Measurements from ENCODE around the gene PDE4DIP. TPM values are rescaled to one million over a fixed set of nuclear protein-coding genes. Genes with fewer than 3 reads are reported as not detected.
"Not testable (repeated sequence)": the region's sequence is repeated elsewhere in the genome, so short reads cannot be mapped to it uniquely, and the experiment has no call there.

Gene PDE4DIP
- total RNA-seq: 10 to 100 TPM; 26.5 to 33.8 TPM

GRCh38 chr1:148844220-148844619 is at the start of gene PDE4DIP:
PDE4DIP (plus strand) TSS chr1:148844428; CDS start chr1:148844775, 347 bp downstream.
- not testable (repeated sequence) for H3K27ac Mint-ChIP-seq, H3K36me3 Mint-ChIP-seq, H3K9me3 Mint-ChIP-seq
- DNase-seq (ENCODE audit: low spot score in 2 of 2): peak; percentile 4 to 49
- ATAC-seq: peak; percentile 86 to 90

DNA sequence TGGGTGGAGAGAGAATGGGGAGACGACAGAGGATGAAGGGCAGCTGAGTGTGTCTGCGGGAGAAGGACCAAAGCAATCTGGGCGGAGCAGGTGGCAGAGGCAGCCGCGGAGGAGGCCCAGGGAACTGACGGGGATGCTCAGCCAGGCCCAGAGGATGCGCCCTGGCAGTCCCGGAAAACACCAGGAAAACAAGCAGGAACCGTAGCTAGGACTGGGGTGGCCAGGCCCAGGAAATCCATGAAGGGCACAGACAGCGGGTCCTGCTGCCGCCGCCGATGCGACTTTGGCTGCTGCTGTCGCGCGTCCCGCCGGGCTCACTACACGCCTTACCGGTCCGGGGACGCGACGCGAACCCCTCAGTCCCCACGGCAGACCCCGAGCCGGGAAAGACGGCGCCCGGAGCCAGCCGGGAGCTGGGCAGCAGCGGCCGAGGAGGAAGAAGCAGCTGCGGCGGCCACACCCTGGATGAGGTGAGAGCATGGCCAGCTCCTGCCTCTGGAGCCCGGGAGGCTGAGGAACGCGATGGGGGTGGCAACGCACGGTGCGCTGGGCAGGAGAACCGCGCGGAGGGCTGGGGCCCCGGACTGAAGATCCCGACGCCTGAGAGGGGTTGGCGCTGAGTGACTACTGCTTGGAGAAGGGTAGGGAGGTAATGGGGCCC is 35.8 kb upstream of the PDE4DIP start:
- DNase-seq (ENCODE audit: low spot score in 2 of 2); H3K27ac Mint-ChIP-seq; H3K36me3 Mint-ChIP-seq; H3K9me3 Mint-ChIP-seq: not testable (repeated sequence)
- peak; percentile 37 to 44 for ATAC-seq

GRCh38 chr1:148808929-148809283 is 35.3 kb upstream of the PDE4DIP start:
- not testable (repeated sequence) for H3K36me3 Mint-ChIP-seq; DNase-seq (ENCODE audit: low spot score in 2 of 2); H3K27ac Mint-ChIP-seq; H3K9me3 Mint-ChIP-seq
- peak in 1 of 2 donors; percentile 13 for ATAC-seq

DNA sequence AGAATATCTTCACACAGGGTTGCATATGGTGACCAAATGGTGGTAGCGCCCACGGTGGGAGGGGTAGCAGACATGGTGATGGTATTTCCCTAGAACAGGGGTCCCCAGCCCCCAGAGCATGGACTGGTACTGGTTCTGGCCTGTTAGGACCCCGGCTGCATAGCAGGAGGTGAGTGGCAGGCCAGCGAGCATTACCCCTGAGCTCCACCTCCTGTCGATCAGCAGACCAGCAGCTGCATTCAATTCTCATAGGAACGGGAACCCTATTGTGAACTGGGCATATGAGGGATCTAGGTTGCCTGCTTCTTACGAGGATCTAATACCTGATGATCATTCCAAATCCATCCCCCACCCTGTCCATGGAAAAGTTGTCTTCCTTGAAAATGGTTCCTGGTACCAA is 22.0 kb upstream of the PDE4DIP start:
- not testable (repeated sequence) for H3K9me3 Mint-ChIP-seq; H3K27ac Mint-ChIP-seq; ATAC-seq; DNase-seq (ENCODE audit: low spot score in 2 of 2); H3K36me3 Mint-ChIP-seq

DNA sequence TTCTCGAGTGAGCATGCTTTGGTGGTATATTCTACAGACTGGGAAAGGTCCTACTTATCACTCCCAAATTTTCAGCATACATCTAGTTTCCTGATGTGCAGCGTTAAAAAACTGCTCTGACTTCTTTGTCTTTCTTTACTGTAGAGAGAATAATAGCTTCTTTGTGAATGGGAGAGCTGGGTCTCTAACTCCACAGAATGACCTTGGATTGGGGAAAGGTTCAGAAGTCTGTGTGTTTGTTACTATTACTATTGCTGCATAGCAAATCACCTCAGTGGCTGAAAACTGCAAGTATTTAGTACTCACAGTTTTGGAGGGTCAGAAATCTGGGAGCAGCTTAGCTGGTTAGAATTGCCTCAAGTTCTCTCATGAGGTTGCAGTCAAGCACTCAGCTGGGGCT is 20.4 kb upstream of the PDE4DIP start:
- not testable (repeated sequence) for DNase-seq (ENCODE audit: low spot score in 2 of 2); ATAC-seq; H3K36me3 Mint-ChIP-seq; H3K9me3 Mint-ChIP-seq; H3K27ac Mint-ChIP-seq

DNA sequence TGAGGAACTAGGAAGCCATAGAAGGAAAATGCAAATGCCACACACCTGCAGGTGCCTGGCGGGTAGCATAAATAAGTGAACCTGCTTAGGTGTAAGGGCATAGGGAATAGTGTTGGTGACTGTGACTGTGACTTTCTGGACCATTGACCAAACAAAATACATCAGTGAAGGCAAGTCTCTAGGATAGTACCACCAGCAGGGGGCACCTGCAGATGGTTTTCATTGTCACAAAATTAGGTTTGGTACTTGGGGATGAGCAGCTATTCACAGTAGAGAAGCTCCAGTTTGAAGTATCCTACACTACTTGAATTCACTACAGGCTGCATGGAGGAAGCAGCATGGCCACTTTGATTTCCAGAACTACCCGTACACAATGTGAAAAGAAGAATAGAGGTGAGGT is 19.2 kb upstream of the PDE4DIP start:
- H3K27ac Mint-ChIP-seq; DNase-seq (ENCODE audit: low spot score in 2 of 2): not testable (repeated sequence)

DNA sequence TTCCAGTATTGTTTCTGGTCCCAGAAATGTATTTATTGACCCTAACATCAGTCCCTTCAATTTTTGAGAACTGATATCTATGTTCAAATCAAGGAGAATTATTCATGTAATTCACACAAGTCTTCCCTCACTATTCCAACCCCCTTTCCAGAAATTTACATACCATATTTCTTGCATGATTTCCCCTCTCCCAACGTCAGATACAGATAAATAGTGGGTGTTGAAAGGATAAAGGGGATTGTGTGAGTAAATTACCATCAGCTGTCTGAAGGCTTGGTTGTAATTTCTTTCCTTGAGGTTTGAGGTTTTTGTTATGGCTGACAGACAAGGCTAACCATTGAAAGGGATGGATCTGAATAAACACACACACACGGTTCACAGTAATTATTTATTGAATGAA is 15.7 kb upstream of the PDE4DIP start:
- DNase-seq (ENCODE audit: low spot score in 2 of 2); H3K36me3 Mint-ChIP-seq; H3K9me3 Mint-ChIP-seq; H3K27ac Mint-ChIP-seq; ATAC-seq: not testable (repeated sequence)

More for the DNA sequence above, 19.2 kb upstream of the PDE4DIP start:
- H3K36me3 Mint-ChIP-seq, H3K9me3 Mint-ChIP-seq: not testable (repeated sequence)
- peak; percentile 44 to 59 for ATAC-seq

GRCh38 chr1:148828962-148829361 is 15.3 kb upstream of the PDE4DIP start:
- H3K36me3 Mint-ChIP-seq; DNase-seq (ENCODE audit: low spot score in 2 of 2); H3K9me3 Mint-ChIP-seq; H3K27ac Mint-ChIP-seq; ATAC-seq: not testable (repeated sequence)

DNA sequence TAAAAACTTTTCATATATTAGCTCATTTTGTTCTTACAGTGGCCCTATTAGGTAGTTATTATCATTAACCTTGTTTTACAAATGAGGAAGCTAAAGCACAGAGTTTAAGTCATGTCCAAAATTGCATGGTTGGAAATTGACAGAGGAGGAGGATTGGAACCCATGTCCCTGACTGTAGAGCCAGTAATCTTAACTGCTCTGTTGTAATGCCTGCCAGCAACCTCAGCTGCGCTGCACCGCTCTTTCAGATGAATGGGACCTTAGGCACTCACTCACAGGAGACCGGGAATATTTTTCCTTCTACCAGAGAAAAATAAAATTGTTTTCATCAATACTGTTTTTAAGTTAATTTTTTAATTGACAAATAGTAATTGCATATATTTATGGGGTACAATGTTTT is 14.9 kb upstream of the PDE4DIP start:
- H3K27ac Mint-ChIP-seq; H3K9me3 Mint-ChIP-seq; H3K36me3 Mint-ChIP-seq; DNase-seq (ENCODE audit: low spot score in 2 of 2); ATAC-seq: not testable (repeated sequence)

DNA sequence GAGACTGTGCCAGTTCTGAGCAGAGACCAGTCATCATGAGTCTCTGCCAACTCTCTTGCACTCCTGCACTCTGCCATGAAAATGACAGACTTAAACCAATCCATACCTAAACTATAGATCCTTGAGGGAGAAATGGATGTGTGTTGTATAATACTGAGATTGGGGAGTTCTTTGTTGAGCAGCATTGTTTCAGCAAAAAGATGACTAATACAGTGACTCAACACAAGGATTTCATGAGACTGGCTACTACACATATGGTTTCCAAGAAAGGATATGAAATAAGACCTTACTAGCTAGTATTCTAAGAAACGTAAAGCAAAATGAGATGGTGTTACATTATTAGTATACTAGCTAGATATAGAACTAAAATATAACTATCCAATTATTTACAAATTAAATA is 3.0 kb upstream of the PDE4DIP start:
- not testable (repeated sequence) for H3K27ac Mint-ChIP-seq

GRCh38 chr1:148844651-148845050 is 423 bp downstream of the PDE4DIP start:
- ATAC-seq: peak in 1 of 2 donors; percentile 27
- not testable (repeated sequence) for H3K27ac Mint-ChIP-seq; DNase-seq (ENCODE audit: low spot score in 2 of 2); H3K36me3 Mint-ChIP-seq; H3K9me3 Mint-ChIP-seq

More for the DNA sequence above, 3.0 kb upstream of the PDE4DIP start:
- H3K36me3 Mint-ChIP-seq; DNase-seq (ENCODE audit: low spot score in 2 of 2); H3K9me3 Mint-ChIP-seq: not testable (repeated sequence)
- peak; percentile 32 to 80 for ATAC-seq

GRCh38 chr1:148845068-148845467 is 840 bp downstream of the PDE4DIP start:
- not testable (repeated sequence) for DNase-seq (ENCODE audit: low spot score in 2 of 2); H3K27ac Mint-ChIP-seq; H3K9me3 Mint-ChIP-seq; ATAC-seq; H3K36me3 Mint-ChIP-seq

GRCh38 chr1:148850347-148850746 is 6.1 kb downstream of the PDE4DIP start:
- peak in 1 of 2 donors; percentile 65 for ATAC-seq
- H3K9me3 Mint-ChIP-seq; H3K36me3 Mint-ChIP-seq; DNase-seq (ENCODE audit: low spot score in 2 of 2); H3K27ac Mint-ChIP-seq: not testable (repeated sequence)

DNA sequence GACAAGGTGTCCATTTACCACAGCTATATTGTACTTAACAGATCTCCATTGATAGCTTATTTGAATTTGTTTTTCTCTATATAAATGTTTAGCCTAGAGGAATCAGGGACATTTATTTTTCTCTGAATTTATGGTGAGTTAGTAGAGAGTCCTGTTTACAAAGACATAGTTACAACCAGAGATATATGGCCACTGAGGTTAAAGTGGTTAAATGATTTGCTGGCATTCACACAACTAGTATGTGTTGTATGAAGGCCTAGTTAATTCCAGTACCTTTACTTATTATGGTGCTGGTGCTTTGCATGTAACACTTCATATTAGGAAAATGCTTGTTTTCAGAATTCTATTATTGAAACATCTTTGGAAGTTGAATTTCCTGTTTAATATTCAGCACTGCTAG is 6.6 kb downstream of the PDE4DIP start:
- not testable (repeated sequence) for H3K36me3 Mint-ChIP-seq; H3K27ac Mint-ChIP-seq; DNase-seq (ENCODE audit: low spot score in 2 of 2); H3K9me3 Mint-ChIP-seq
- peak in 1 of 2 donors; percentile 25 for ATAC-seq

GRCh38 chr1:148851684-148852083 is 7.5 kb downstream of the PDE4DIP start:
- ATAC-seq: peak in 1 of 2 donors; percentile 34
- H3K27ac Mint-ChIP-seq; H3K36me3 Mint-ChIP-seq; DNase-seq (ENCODE audit: low spot score in 2 of 2); H3K9me3 Mint-ChIP-seq: not testable (repeated sequence)

DNA sequence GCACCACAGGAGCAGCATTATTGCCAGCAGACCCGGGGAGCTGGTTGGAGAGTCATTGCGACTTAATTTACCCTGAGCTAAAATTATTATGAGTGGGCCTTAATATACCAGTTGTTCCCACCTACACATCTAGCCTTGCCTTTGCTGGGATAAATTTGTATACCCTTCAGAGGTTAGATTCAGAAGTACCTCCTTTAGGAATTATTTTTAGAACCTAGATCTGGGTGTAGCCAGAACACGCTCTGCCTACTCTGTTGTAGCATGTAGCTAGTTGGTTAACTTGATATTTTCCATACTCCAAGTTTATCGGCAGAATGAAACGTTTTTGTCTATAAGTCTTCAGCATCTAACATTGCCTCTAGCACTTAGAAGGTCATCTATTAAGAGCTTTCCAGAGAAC is 9.1 kb downstream of the PDE4DIP start:
- not testable (repeated sequence) for ATAC-seq; DNase-seq (ENCODE audit: low spot score in 2 of 2); H3K27ac Mint-ChIP-seq; H3K9me3 Mint-ChIP-seq; H3K36me3 Mint-ChIP-seq

DNA sequence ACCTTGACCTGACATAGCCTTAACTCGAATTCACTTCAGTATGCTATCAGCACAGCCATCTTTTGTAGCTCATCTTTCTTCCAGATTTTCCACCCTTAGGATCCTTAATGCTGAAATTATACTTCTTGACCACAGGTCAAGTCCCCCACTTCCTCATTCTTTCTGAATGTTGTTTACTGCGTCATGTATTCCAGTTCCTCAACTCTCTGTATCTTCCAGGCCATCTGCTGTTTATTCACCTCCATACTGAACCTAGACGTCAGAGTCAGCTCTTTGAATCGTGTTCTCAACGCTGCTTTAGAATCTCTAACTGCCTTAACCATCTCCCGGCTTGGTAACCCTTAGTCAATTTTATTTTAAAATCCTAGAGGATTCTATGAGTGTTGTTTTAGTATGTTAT is 9.8 kb downstream of the PDE4DIP start:
- ATAC-seq, H3K36me3 Mint-ChIP-seq, H3K27ac Mint-ChIP-seq: not testable (repeated sequence)

DNA sequence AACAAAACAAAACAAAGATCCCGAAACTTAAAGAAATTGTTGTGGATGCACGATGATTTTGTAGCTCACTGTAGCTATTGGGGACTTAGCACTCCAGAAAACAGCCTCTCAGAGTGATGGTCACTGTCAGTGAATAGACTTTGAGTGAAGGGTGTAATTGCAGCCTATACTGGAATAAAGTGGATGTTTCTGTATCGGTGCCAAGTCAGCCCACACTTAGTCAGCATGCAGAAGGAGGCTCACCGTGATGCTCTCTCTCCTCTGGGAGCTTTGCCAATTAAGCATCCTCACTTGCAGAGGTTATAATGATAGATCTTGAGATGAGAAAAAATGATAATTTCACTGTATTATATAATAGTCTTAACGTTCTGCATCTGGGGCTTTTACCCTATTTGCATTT is 11.1 kb downstream of the PDE4DIP start:
- not testable (repeated sequence) for H3K27ac Mint-ChIP-seq; H3K36me3 Mint-ChIP-seq; H3K9me3 Mint-ChIP-seq; ATAC-seq; DNase-seq (ENCODE audit: low spot score in 2 of 2)

More for the DNA sequence above, 9.8 kb downstream of the PDE4DIP start:
- not testable (repeated sequence) for DNase-seq (ENCODE audit: low spot score in 2 of 2); H3K9me3 Mint-ChIP-seq

All from activated naive CD4-positive, alpha-beta T cell treated with anti-CD3 and anti-CD28 coated beads, Interleukin-2, amount 50 U/mL, for 72 hours (primary cell).